ENCODE measurements around the gene SLC41A3. TPM values are rescaled to one million over a fixed set of nuclear protein-coding genes. Genes with fewer than 3 reads are reported as not detected.
"Not testable (repeated sequence)": the region's sequence is repeated elsewhere in the genome, so short reads cannot be mapped to it uniquely, and the experiment has no call there.

The SLC41A3 gene
- total RNA-seq, 2 experiments from 2014 or later = 23.1 to 26.6 TPM

GRCh38 chr3:126103121-126104027 is 19.4 kb upstream of the SLC41A3 start:
- ChIA-PET CTCF (interaction anchor here (0.9 to 1.2 kb wide), 2 partner anchors 8 to 9 kb away, joined by 3 read pairs; no protein-coding TSS in a partner anchor), POLR2A (no interaction called here)
- no peaks in the 10 kb centered on the region for H3K4me1 Mint-ChIP-seq
- H3K9me3 Mint-ChIP-seq (ENCODE audit: low read depth) = no peaks in the 10 kb centered on the region
- intact Hi-C loops (cut with DNase I, micrococcal nuclease) = no loop called here
- H3K4me3 Mint-ChIP-seq = no peak overlapping the region
- H3K27me3 Mint-ChIP-seq = no peaks in the 10 kb centered on the region
- ATAC-seq (no peak), DNase-seq (no peak)
- no peak overlapping the region for H3K27ac Mint-ChIP-seq
- H3K36me3 Mint-ChIP-seq (ENCODE audit: low read depth) = no peaks in the 10 kb centered on the region

- ATAC-seq (no peak), DNase-seq (no peak)
- Mint-ChIP-seq H3K27me3 (no peaks in the 10 kb centered on the region), H3K9me3 (ENCODE audit: low read depth) (no peaks in the 10 kb centered on the region), H3K36me3 (ENCODE audit: low read depth) (no peaks in the 10 kb centered on the region), H3K27ac (no peak overlapping the region), H3K4me3 (no peak overlapping the region), H3K4me1 (no peaks in the 10 kb centered on the region)
- ChIA-PET CTCF (interaction anchor here (0.9 kb wide), 1 partner anchor 8 kb away, joined by 3 read pairs; no protein-coding TSS in a partner anchor), POLR2A (no interaction called here)
- intact Hi-C loops (cut with DNase I, micrococcal nuclease) = no loop called here
Observed at GRCh38 chr3:126102530-126102951, 18.6 kb upstream of the SLC41A3 start.

GRCh38 chr3:126102011-126102410 is 18.1 kb upstream of the SLC41A3 start:
- H3K4me3 Mint-ChIP-seq = no peak overlapping the region
- POLR2A ChIA-PET = no interaction called here
- no peaks in the 10 kb centered on the region for H3K9me3 Mint-ChIP-seq (ENCODE audit: low read depth)
- CTCF ChIA-PET = no interaction called here
- no peaks in the 10 kb centered on the region for H3K27me3 Mint-ChIP-seq
- intact Hi-C loops (cut with DNase I, micrococcal nuclease) = no loop called here
- no peak for ATAC-seq
- H3K4me1 Mint-ChIP-seq = no peaks in the 10 kb centered on the region
- no peak overlapping the region for H3K27ac Mint-ChIP-seq
- no peaks in the 10 kb centered on the region for H3K36me3 Mint-ChIP-seq (ENCODE audit: low read depth)
- DNase-seq = no peak

GRCh38 chr3:126101521-126101982 is 17.6 kb upstream of the SLC41A3 start:
- Mint-ChIP-seq H3K9me3 (ENCODE audit: low read depth) (no peaks in the 10 kb centered on the region), H3K36me3 (ENCODE audit: low read depth) (no peaks in the 10 kb centered on the region), H3K4me1 (no peaks in the 10 kb centered on the region), H3K27me3 (no peaks in the 10 kb centered on the region), H3K27ac (no peak overlapping the region), H3K4me3 (no peak overlapping the region)
- intact Hi-C loops (cut with DNase I, micrococcal nuclease) = no loop called here
- ATAC-seq (no peak), DNase-seq (no peak)
- ChIA-PET CTCF (no interaction called here), POLR2A (no interaction called here)

GRCh38 chr3:126100634-126101301 is 16.8 kb upstream of the SLC41A3 start:
- no peak for ATAC-seq
- no peaks in the 10 kb centered on the region for H3K4me1 Mint-ChIP-seq
- no peak overlapping the region for H3K4me3 Mint-ChIP-seq
- DNase-seq = no peak
- H3K27me3 Mint-ChIP-seq = no peaks in the 10 kb centered on the region
- H3K27ac Mint-ChIP-seq = no peak overlapping the region
- intact Hi-C loops (cut with DNase I, micrococcal nuclease) = no loop called here
- CTCF ChIA-PET = no interaction called here
- POLR2A ChIA-PET = no interaction called here
- H3K9me3 Mint-ChIP-seq (ENCODE audit: low read depth) = no peaks in the 10 kb centered on the region
- H3K36me3 Mint-ChIP-seq (ENCODE audit: low read depth) = no peaks in the 10 kb centered on the region

GRCh38 chr3:126100269-126100633 is 16.3 kb upstream of the SLC41A3 start:
- CTCF ChIA-PET = interaction anchor here (0.6 kb wide), 1 partner anchor 326 kb away, joined by 3 read pairs; no protein-coding TSS in a partner anchor
- no peak for ATAC-seq
- intact Hi-C loops (cut with DNase I, micrococcal nuclease) = no loop called here

GRCh38 chr3:126098391-126098858 is 14.5 kb upstream of the SLC41A3 start:
- Mint-ChIP-seq H3K27ac (no peak overlapping the region), H3K9me3 (ENCODE audit: low read depth) (no peaks in the 10 kb centered on the region), H3K36me3 (ENCODE audit: low read depth) (no peaks in the 10 kb centered on the region), H3K27me3 (no peaks in the 10 kb centered on the region), H3K4me3 (no peak overlapping the region), H3K4me1 (no peaks in the 10 kb centered on the region)
- no peak for ATAC-seq
- intact Hi-C loops (cut with DNase I, micrococcal nuclease) = no loop called here
- DNase-seq = no peak
- ChIA-PET POLR2A (no interaction called here), CTCF (interaction anchor here (0.6 to 0.7 kb wide), 2 partner anchors 92 to 1931 kb away, joined by 3 read pairs; no protein-coding TSS in a partner anchor)

More at GRCh38 chr3:126100269-126100633, 16.3 kb upstream of the SLC41A3 start:
- no peaks in the 10 kb centered on the region for H3K36me3 Mint-ChIP-seq (ENCODE audit: low read depth)
- H3K4me1 Mint-ChIP-seq = no peaks in the 10 kb centered on the region
- H3K27ac Mint-ChIP-seq = no peak overlapping the region
- H3K4me3 Mint-ChIP-seq = no peak overlapping the region
- POLR2A ChIA-PET = no interaction called here
- no peaks in the 10 kb centered on the region for H3K9me3 Mint-ChIP-seq (ENCODE audit: low read depth)
- no peaks in the 10 kb centered on the region for H3K27me3 Mint-ChIP-seq
- DNase-seq = no peak

- H3K9me3 Mint-ChIP-seq (ENCODE audit: low read depth) = no peaks in the 10 kb centered on the region
- ATAC-seq (no peak), DNase-seq (no peak)
- POLR2A ChIA-PET = no interaction called here
- no peak overlapping the region for H3K4me3 Mint-ChIP-seq
- no peak overlapping the region for H3K27ac Mint-ChIP-seq
- no peaks in the 10 kb centered on the region for H3K36me3 Mint-ChIP-seq (ENCODE audit: low read depth)
- no peaks in the 10 kb centered on the region for H3K4me1 Mint-ChIP-seq
- CTCF ChIA-PET = interaction anchor here (0.6 to 1.6 kb wide), 3 partner anchors 11 to 1931 kb away, joined by 3 to 6 read pairs (median 3); no protein-coding TSS in a partner anchor
- intact Hi-C loops (cut with DNase I, micrococcal nuclease) = no loop called here
- H3K27me3 Mint-ChIP-seq = no peaks in the 10 kb centered on the region
Observed at GRCh38 chr3:126097801-126098200, 13.9 kb upstream of the SLC41A3 start.

- POLR2A ChIA-PET; intact Hi-C loops (cut with DNase I, micrococcal nuclease); H3K36me3 Mint-ChIP-seq (ENCODE audit: low read depth); H3K27me3 Mint-ChIP-seq; ATAC-seq; DNase-seq; H3K4me1 Mint-ChIP-seq; H3K9me3 Mint-ChIP-seq (ENCODE audit: low read depth); H3K27ac Mint-ChIP-seq; H3K4me3 Mint-ChIP-seq: not testable (repeated sequence)
- CTCF ChIA-PET = interaction anchor here (0.6 to 1.6 kb wide), 4 partner anchors 9 to 125 kb away, joined by 3 to 6 read pairs (median 4); no protein-coding TSS in a partner anchor
Observed at GRCh38 chr3:126096274-126096673, 12.3 kb upstream of the SLC41A3 start.

- H3K27me3 Mint-ChIP-seq; ATAC-seq; H3K9me3 Mint-ChIP-seq (ENCODE audit: low read depth); H3K4me3 Mint-ChIP-seq; POLR2A ChIA-PET; H3K27ac Mint-ChIP-seq; CTCF ChIA-PET; H3K36me3 Mint-ChIP-seq (ENCODE audit: low read depth); H3K4me1 Mint-ChIP-seq; DNase-seq; intact Hi-C loops (cut with DNase I, micrococcal nuclease): not testable (repeated sequence)
Observed at GRCh38 chr3:126092128-126092527, 8.2 kb upstream of the SLC41A3 start.

- POLR2A ChIA-PET = no interaction called here
- H3K4me3 Mint-ChIP-seq = no peak overlapping the region
- CTCF ChIA-PET = interaction anchor here (1.2 to 1.4 kb wide), 3 partner anchors 10 to 270 kb away, joined by 3 to 6 read pairs (median 3); partner anchors contain the start of gene KLF15
- intact Hi-C loops (cut with DNase I, micrococcal nuclease) = loop anchor here in 1 of 2 experiments (10.0 kb wide), 1 partner anchor 493 kb away; the partner anchor contains the start of gene OSBPL11
- DNase-seq (no peak), ATAC-seq (no peak)
- no peaks in the 10 kb centered on the region for H3K9me3 Mint-ChIP-seq (ENCODE audit: low read depth)
- no peak overlapping the region for H3K27ac Mint-ChIP-seq
- H3K4me1 Mint-ChIP-seq = peaks cover 21% of the 10 kb centered on the region
- no peaks in the 10 kb centered on the region for H3K36me3 Mint-ChIP-seq (ENCODE audit: low read depth)
- no peaks in the 10 kb centered on the region for H3K27me3 Mint-ChIP-seq
Observed at GRCh38 chr3:126087552-126088175, 3.7 kb upstream of the SLC41A3 start.

Measured in activated CD4-positive, alpha-beta T cell treated with anti-CD3 and anti-CD28 coated beads for 36 hours (primary cell).